Measurements from ENCODE around the gene SAP30BP.

- TF ChIP-seq CTCF (IDR thresholded peaks at IDR 0.05; ENCODE audit: low read depth, low read length, poor library complexity, severe bottlenecking) (no peak), EZH2phosphoT487 (IDR thresholded peaks at IDR 0.05; ENCODE audit: borderline replicate concordance, low read length) (no peak)
These were observed 36.1 kb downstream of the SAP30BP start for GRCh38 chr17:75703191-75703590.
